Activated T-cell treated with anti-CD3 and anti-CD28 coated beads for 4 hours (primary cell): ENCODE data around the gene BABAM1.
"Not testable (repeated sequence)": the region's sequence is repeated elsewhere in the genome, so short reads cannot be mapped to it uniquely, and the experiment has no call there.

ENCODE experiments used
- DNase-seq: peaks from one replicate; pipeline ENCODE4 v3.0.0-alpha.2; 2020

Gene BABAM1

GRCh38 chr19:17243830-17244617 lies 23.2 kb upstream of the BABAM1 start:
- DNase-seq: no peak

GRCh38 chr19:17244618-17245534 lies 22.4 kb upstream of the BABAM1 start:
- DNase-seq: no peak

- peak; percentile 30 for DNase-seq
These were observed 21.7 kb upstream of the BABAM1 start, which contains the start of gene NR2F6 for GRCh38 chr19:17245535-17245984. Gene NR2F6 (minus strand): TSS chr19:17245919. CDS start chr19:17245220, 699 bp downstream.

DNA sequence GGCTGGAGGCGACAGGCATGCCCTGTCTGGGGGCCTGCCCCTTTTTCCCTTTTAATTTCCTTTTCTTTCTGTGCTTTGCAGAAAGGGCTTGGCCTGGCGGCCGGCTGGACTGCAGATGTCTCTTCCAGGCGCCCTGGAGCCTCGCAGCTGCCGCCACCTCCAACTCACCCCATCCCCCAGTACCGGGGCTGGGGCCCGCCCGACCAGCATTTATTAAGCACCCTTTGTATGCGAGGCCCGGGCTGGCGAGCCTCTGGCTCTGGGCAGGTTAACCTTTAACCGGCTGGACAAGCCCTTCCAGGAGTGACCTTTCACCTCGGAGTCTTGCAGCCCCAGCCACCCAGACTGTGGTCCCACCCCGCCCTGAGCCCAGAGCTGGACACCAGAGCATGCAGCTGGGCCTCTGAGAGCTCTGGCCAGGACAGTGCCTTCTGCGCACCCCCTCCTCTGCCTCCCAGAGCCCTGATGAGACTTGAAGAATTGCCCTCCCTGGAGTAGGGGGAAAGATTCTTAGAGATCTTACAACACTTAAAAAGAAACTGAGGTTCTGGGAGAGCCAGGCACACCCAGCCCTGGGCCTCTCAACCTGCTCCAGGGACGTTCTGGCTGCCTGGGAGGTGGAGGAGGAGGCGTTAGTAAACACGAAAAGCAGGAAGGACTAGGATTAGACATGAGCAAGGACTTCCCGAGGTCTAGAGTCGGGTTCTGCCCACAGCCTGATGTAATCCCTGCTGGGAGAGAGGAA lies 20.4 kb upstream of the BABAM1 start:
- no peak for DNase-seq

DNA sequence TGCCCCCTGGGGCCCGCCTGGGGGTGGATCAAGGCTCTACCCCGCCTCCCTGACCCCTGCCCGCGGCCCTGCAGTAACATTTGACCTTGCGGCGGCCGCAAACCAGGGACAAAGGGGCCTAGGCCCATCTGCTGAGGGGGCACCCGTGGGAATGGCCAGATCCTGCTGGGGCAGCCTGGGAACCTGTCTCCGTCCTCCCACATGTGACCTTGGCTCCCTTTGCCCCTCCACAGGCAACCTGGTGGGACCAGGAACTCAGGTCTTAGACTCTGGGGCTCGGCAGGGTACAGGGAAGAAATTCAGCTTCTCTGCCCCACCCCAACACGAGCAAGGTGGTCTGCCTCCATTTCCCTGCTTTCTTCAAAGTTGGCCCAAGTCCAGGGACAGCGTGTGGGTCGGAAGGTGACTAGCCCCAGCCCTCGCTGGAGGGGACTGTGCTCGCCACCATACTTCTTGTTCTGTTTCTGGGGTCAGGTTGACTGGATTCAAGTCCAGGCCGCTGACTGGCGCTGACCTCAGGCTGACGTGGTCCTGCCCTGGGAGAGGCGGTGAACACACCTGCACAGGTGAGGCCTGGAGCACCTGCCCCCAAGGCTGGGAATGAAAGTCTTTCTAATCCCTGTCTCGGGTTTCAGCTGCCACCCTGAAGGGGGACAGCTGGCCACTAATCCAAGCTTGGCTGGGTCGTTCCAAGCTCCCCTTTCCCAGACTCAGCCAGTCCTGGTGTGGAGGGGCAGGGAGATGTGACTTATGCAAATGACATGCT lies 19.0 kb upstream of the BABAM1 start:
- DNase-seq: no peak

- DNase-seq: no peak
These were observed 17.2 kb upstream of the BABAM1 start for GRCh38 chr19:17249887-17250548.

GRCh38 chr19:17254636-17255035 lies 12.6 kb upstream of the BABAM1 start:
- no peak for DNase-seq

GRCh38 chr19:17255150-17255621 lies 12.1 kb upstream of the BABAM1 start:
- DNase-seq: no peak

DNA sequence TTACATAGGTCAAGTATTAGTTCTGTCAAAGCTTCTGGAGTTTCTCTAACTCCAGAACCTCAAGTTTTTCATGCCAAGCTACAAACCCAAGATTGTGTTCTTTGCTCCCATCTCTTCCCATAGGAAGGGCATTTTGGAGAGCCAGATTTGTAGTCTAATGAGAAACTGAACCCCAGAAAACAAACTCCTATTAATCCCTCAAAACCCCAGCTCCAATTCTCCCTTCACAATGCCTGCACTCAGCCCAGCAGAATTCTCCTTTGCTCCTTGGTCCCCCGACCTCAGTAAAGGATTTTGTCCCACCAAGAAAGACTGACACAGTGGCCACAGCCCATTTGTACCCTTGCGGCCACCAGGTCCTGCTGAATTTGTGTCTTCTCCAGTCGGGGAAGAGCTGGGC lies 11.1 kb upstream of the BABAM1 start:
- DNase-seq: no peak

DNA sequence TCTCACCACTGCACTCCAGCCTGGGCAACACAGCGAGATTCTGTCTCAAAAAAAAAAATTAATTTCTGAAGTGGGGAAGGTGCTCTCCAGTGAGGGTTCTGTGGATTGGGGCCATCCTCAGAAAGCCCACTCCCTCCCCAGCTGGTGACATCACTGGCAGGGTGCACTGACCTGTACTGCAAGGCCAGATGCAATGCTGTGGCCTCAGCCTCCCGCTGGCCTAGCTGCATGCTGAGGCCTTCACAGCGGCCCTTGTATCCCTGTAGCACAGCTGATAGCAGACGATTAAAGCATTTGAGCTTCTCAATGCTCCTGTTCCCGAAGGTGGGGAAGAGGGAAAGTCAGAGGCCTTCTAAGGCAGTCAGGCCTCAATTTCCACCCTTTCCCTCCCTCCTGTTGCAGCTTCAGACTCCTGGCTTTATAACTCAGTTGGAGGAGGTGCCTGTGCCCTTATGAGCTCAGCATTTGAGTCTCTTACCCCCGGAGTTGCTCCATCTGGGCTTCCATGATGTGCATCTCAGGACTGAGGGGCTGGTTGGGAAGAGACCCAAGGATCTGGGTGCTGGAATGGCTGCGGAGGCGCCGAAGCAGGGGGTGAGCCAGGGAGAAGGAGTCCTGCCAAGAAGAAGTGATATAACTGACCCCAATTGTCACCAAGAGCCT lies 8.0 kb upstream of the BABAM1 start:
- no peak for DNase-seq

GRCh38 chr19:17259934-17260333 lies 7.3 kb upstream of the BABAM1 start:
- DNase-seq: no peak

GRCh38 chr19:17260842-17261325 lies 6.4 kb upstream of the BABAM1 start:
- peak; percentile 85 for DNase-seq

DNA sequence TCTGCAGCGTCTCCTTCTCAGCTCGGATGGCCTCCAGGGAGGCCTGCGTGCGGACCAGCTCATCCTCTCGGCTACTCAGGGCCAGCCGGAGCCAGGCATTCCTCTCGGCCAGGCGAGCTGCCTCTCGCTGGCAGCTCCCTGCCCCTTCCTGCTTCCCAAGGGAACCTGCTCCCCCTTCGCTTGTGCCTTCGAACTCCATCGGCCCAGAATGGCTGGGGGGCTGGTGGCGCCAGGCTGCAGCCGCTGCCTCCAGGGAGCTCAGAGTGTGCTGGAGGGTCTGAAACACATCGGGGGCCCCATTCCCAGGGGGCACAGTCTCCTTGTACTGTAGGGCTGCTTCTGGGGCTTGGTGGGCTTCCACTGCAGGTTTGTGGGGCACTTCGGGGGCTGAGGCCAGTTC lies 4.7 kb upstream of the BABAM1 start:
- no peak for DNase-seq

- no peak for DNase-seq
These were observed 3.3 kb upstream of the BABAM1 start for GRCh38 chr19:17263712-17264640.

DNA sequence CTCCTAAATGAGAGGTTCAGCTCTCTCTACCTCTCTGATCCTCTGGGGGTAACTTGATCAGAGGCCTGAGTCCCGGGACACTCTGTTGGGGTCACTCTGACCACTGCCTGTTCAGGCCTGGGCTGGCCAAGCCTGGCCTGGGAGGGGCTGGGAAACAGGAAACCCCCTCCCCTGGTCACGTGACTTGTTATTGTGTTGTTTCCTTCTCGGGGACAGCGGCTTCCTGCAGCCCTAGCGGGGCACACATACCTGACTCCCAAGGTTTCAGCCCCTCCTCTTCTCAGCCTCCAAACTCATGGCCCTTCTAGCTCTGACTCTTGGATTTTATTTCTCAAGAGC lies 2.6 kb upstream of the BABAM1 start, which contains the start of gene USHBP1:
Gene USHBP1 (minus strand): TSS at position 105 of the 339 bp plus-strand sequence. CDS start 446 bp downstream, outside the sequence.
- no peak for DNase-seq

GRCh38 chr19:17266026-17266425 lies 1.2 kb upstream of the BABAM1 start:
- no peak for DNase-seq

GRCh38 chr19:17266589-17266974 lies 661 bp upstream of the BABAM1 start:
- no peak for DNase-seq

GRCh38 chr19:17268754-17269153 lies 1.5 kb downstream of the BABAM1 start:
- DNase-seq: no peak

- not testable (repeated sequence) for DNase-seq
These were observed 7.6 kb downstream of the BABAM1 start for GRCh38 chr19:17274892-17275291.
